ENCODE data around the gene CER1.

CER1 gene

GRCh38 chr9:14692470-14693250, 29.9 kb downstream of the CER1 start:
- H3K9me3 ChIP-seq (ENCODE audit: low read length): no peaks in the 10 kb centered on the region
- peak overlapping the region; percentile 95 for H3K4me2 ChIP-seq (ENCODE audit: low read length)
- no peaks in the 10 kb centered on the region for H3K9me2 ChIP-seq (ENCODE audit: low read depth, low read length)
- H3K4me1 ChIP-seq (ENCODE audit: insufficient read depth, low read length, severe bottlenecking): peaks cover 55% of the 10 kb centered on the region
- no peaks in the 10 kb centered on the region for H3F3A ChIP-seq (ENCODE audit: insufficient read depth, low read length)
- peak overlapping the region; percentile 88 for H3K9ac ChIP-seq (ENCODE audit: low read length)
- peaks cover 13% of the 10 kb centered on the region; the same call in 1 of the 2 replicates for H3K79me2 ChIP-seq (ENCODE audit: insufficient read depth, low read length)
- no peak overlapping the region for H3K27ac ChIP-seq (ENCODE audit: low read depth, low read length, poor library complexity, severe bottlenecking)
- H3K4me3 ChIP-seq (ENCODE audit: low read depth, low read length, poor library complexity, severe bottlenecking): peak overlapping the region; percentile 85
- peak overlapping the region; percentile 78; the same call in 1 of the 2 replicates for H2AFZ ChIP-seq (ENCODE audit: low read length)
- H3K27me3 ChIP-seq (ENCODE audit: insufficient read depth, low read length): no peaks in the 10 kb centered on the region
- peaks cover 13% of the 10 kb centered on the region; the same call in 1 of the 2 replicates for H3K36me3 ChIP-seq (ENCODE audit: insufficient read depth, low read length)
- TF ChIP-seq CTCF (IDR thresholded peaks at IDR 0.05; ENCODE audit: low read length) (no peak), EZH2 (IDR thresholded peaks at IDR 0.05; ENCODE audit: borderline replicate concordance, low read length) (no peak)
- no peaks in the 10 kb centered on the region for H4K20me1 ChIP-seq (ENCODE audit: insufficient read depth, low read length)

GRCh38 chr9:14690948-14691730, 31.4 kb downstream of the CER1 start:
- Histone ChIP-seq H3K36me3 (ENCODE audit: insufficient read depth, low read length) (peaks cover 26% of the 10 kb centered on the region), H3K9me3 (ENCODE audit: low read length) (no peaks in the 10 kb centered on the region), H2AFZ (ENCODE audit: low read length) (no peak overlapping the region), H3K27me3 (ENCODE audit: insufficient read depth, low read length) (no peaks in the 10 kb centered on the region), H4K20me1 (ENCODE audit: insufficient read depth, low read length) (no peaks in the 10 kb centered on the region), H3K4me2 (ENCODE audit: low read length) (peak overlapping the region; percentile 95), H3K4me3 (ENCODE audit: low read depth, low read length, poor library complexity, severe bottlenecking) (peak overlapping the region; percentile 85), H3K4me1 (ENCODE audit: insufficient read depth, low read length, severe bottlenecking) (peaks cover 57% of the 10 kb centered on the region), H3K9me2 (ENCODE audit: low read depth, low read length) (no peaks in the 10 kb centered on the region), H3K9ac (ENCODE audit: low read length) (peak overlapping the region; percentile 88; the same call in 1 of the 2 replicates), H3F3A (ENCODE audit: insufficient read depth, low read length) (no peaks in the 10 kb centered on the region), H3K79me2 (ENCODE audit: insufficient read depth, low read length) (peaks cover 13% of the 10 kb centered on the region; the same call in 1 of the 2 replicates), H3K27ac (ENCODE audit: low read depth, low read length, poor library complexity, severe bottlenecking) (peak overlapping the region; percentile 81)
- TF ChIP-seq CTCF (IDR thresholded peaks at IDR 0.05; ENCODE audit: low read length): no peak
- no peak for TF ChIP-seq EZH2 (IDR thresholded peaks at IDR 0.05; ENCODE audit: borderline replicate concordance, low read length)

GRCh38 chr9:14687042-14687719, 35.4 kb downstream of the CER1 start:
- Histone ChIP-seq H3K4me1 (ENCODE audit: insufficient read depth, low read length, severe bottlenecking) (peaks cover 46% of the 10 kb centered on the region), H3K9me3 (ENCODE audit: low read length) (no peaks in the 10 kb centered on the region), H3F3A (ENCODE audit: insufficient read depth, low read length) (no peaks in the 10 kb centered on the region), H3K79me2 (ENCODE audit: insufficient read depth, low read length) (peaks cover 11% of the 10 kb centered on the region; the same call in 1 of the 2 replicates), H3K27me3 (ENCODE audit: insufficient read depth, low read length) (no peaks in the 10 kb centered on the region), H3K27ac (ENCODE audit: low read depth, low read length, poor library complexity, severe bottlenecking) (no peak overlapping the region), H2AFZ (ENCODE audit: low read length) (no peak overlapping the region), H3K9me2 (ENCODE audit: low read depth, low read length) (no peaks in the 10 kb centered on the region), H3K4me3 (ENCODE audit: low read depth, low read length, poor library complexity, severe bottlenecking) (no peak overlapping the region), H3K9ac (ENCODE audit: low read length) (no peak overlapping the region), H4K20me1 (ENCODE audit: insufficient read depth, low read length) (no peaks in the 10 kb centered on the region), H3K4me2 (ENCODE audit: low read length) (no peak overlapping the region), H3K36me3 (ENCODE audit: insufficient read depth, low read length) (peaks cover 27% of the 10 kb centered on the region)
- no peak for TF ChIP-seq CTCF (IDR thresholded peaks at IDR 0.05; ENCODE audit: low read length)
- TF ChIP-seq EZH2 (IDR thresholded peaks at IDR 0.05; ENCODE audit: borderline replicate concordance, low read length): no peak
